ENCODE measurements around the gene TTC28. TPM values are rescaled to one million over a fixed set of nuclear protein-coding genes. Genes with fewer than 3 reads are reported as not detected.

Gene TTC28
- total and polyA plus RNA-seq, 2 donors: 2.0 to 5.5 TPM

- DNase-seq (ENCODE audit: low read depth in 6 of 9, low spot score in 9 of 9): no peak
- Histone ChIP-seq H3K27ac (ENCODE audit: low read depth in 1 of 2, low read length in 1 of 2) (no peak overlapping the region), H3K4me3 (ENCODE audit: low read length in 2 of 2) (no peak overlapping the region), H3K4me1 (ENCODE audit: control insufficient read depth in 2 of 2, insufficient read depth in 2 of 2, low read length in 2 of 2) (no peaks in the 10 kb centered on the region), H3K36me3 (ENCODE audit: control insufficient read depth in 2 of 2, insufficient read depth in 2 of 2, low read length in 1 of 2) (no peaks in the 10 kb centered on the region), H3K27me3 (ENCODE audit: control insufficient read depth in 2 of 2, insufficient read depth in 1 of 2, low read length in 1 of 2) (no peaks in the 10 kb centered on the region), H3K9me3 (ENCODE audit: control insufficient read depth in 2 of 2, insufficient read depth in 1 of 2, low read length in 1 of 2) (no peaks in the 10 kb centered on the region)
- 99% methylated on average over 1 of the region's 1 CpG for WGBS
Measured at GRCh38 chr22:27970596-27971220, 708.9 kb downstream of the TTC28 start.

DNA sequence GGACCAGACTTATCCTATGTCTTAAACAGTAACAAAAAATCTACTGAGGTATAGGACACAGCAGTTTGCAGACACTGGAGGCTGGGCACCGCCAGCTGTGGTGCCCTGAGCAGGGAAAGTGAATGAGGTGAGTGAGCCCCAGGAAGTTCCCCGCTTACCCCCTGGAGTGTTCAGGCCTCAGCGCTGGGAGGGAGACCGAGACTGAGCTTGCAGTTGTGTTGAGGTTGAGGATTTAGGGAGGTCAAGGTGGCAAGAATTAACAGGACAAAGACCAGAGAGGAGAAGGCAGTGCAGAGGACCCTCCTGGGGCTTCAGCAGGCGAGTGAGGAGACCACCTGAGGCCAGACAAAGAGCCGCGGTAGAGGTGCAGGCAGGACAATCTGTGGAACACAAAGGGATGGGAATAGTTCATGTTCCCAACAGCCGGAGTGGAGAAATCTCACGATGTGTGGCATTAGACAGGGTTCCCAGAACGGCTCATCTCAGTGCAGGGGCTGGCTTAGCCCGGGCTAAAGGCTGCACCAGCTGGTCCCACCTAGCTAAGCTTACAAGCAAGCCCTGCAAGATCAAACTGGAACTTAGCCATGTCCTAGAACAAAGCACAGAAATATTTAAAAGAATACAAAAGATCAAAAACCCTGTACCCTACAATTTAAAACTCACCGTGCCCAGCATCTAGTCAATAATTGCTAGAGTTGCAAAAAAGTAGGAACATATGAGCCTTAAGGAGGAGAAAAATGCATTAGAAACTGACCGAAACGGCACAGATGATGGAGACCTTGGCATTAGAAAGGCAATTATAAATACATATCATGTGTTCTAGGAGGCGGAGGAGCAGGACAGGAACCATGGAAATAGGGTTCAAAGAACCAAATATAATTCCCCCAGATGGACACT is 713.2 kb downstream of the TTC28 start:
- WGBS: 97% methylated on average over 15 of the region's 15 CpGs
- Histone ChIP-seq H3K4me1 (ENCODE audit: control insufficient read depth in 2 of 2, insufficient read depth in 2 of 2, low read length in 2 of 2) (no peaks in the 10 kb centered on the region), H3K27ac (ENCODE audit: low read depth in 1 of 2, low read length in 1 of 2) (no peak overlapping the region), H3K36me3 (ENCODE audit: control insufficient read depth in 2 of 2, insufficient read depth in 2 of 2, low read length in 1 of 2) (no peaks in the 10 kb centered on the region), H3K27me3 (ENCODE audit: control insufficient read depth in 2 of 2, insufficient read depth in 1 of 2, low read length in 1 of 2) (no peaks in the 10 kb centered on the region), H3K9me3 (ENCODE audit: control insufficient read depth in 2 of 2, insufficient read depth in 1 of 2, low read length in 1 of 2) (no peaks in the 10 kb centered on the region), H3K4me3 (ENCODE audit: low read length in 2 of 2) (no peak overlapping the region)
- DNase-seq (ENCODE audit: low read depth in 6 of 9, low spot score in 9 of 9): no peak

- H3K27ac ChIP-seq (ENCODE audit: low read depth in 1 of 2, low read length in 1 of 2): no peak overlapping the region
- H3K9me3 ChIP-seq (ENCODE audit: control insufficient read depth in 2 of 2, insufficient read depth in 1 of 2, low read length in 1 of 2): no peaks in the 10 kb centered on the region
- no peaks in the 10 kb centered on the region for H3K4me1 ChIP-seq (ENCODE audit: control insufficient read depth in 2 of 2, insufficient read depth in 2 of 2, low read length in 2 of 2)
- 93% methylated on average over 9 of the region's 9 CpGs for WGBS
- H3K36me3 ChIP-seq (ENCODE audit: control insufficient read depth in 2 of 2, insufficient read depth in 2 of 2, low read length in 1 of 2): no peaks in the 10 kb centered on the region
- DNase-seq (ENCODE audit: low read depth in 6 of 9, low spot score in 9 of 9): no peak
- no peaks in the 10 kb centered on the region for H3K27me3 ChIP-seq (ENCODE audit: control insufficient read depth in 2 of 2, insufficient read depth in 1 of 2, low read length in 1 of 2)
- H3K4me3 ChIP-seq (ENCODE audit: low read length in 2 of 2): no peak overlapping the region
Measured at GRCh38 chr22:27962268-27963044, 717.2 kb downstream of the TTC28 start.

DNA sequence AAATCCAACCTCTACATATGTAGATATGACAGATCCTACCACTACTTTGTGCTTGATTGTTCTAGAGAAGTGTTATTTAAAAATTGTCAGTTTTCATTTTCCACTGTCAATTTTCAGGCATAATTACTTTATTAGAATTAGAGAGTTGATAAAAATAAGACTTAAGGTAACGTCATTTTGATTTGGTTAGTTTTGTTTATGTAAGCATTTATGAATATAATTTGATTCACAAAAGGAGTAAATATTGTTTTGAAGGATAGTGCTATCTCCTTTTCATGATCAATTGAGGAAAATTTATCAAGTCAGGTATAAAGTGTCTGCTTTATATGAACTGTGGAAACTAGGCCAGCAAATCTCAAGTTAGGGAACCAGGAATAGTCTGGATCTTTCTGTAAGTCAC is 718.0 kb downstream of the TTC28 start:
- DNase-seq (ENCODE audit: low read depth in 6 of 9, low spot score in 9 of 9): no peak
- no peaks in the 10 kb centered on the region for H3K36me3 ChIP-seq (ENCODE audit: control insufficient read depth in 2 of 2, insufficient read depth in 2 of 2, low read length in 1 of 2)

DNA sequence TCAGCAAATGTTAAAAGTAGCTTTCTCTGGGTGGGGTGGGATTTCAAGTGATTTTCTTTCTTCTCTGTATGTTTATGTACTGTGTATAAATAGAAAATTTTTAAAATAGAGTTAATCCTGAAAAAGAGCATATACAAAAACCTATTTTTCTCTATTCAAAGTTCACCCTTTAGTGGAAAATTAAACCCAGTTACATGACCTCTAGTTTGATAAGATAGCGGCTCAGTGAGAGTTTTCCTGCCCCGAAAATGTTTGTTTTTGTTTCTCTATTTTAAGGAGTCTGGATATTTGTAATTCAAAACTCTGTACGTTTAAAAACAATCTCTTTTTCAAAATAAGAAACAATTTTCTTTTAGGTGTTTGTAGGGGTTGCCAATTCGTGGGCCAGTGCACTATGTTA is 718.5 kb downstream of the TTC28 start:
- 96% methylated on average over 4 of the region's 4 CpGs for WGBS
- DNase-seq (ENCODE audit: low read depth in 6 of 9, low spot score in 9 of 9): no peak

More for the DNA sequence above, 718.0 kb downstream of the TTC28 start:
- H3K27ac ChIP-seq (ENCODE audit: low read depth in 1 of 2, low read length in 1 of 2): no peak overlapping the region
- H3K4me3 ChIP-seq (ENCODE audit: low read length in 2 of 2): no peak overlapping the region
- no peaks in the 10 kb centered on the region for H3K27me3 ChIP-seq (ENCODE audit: control insufficient read depth in 2 of 2, insufficient read depth in 1 of 2, low read length in 1 of 2)
- no peaks in the 10 kb centered on the region for H3K4me1 ChIP-seq (ENCODE audit: control insufficient read depth in 2 of 2, insufficient read depth in 2 of 2, low read length in 2 of 2)
- 97% methylated on average over 1 of the region's 1 CpG for WGBS
- H3K9me3 ChIP-seq (ENCODE audit: control insufficient read depth in 2 of 2, insufficient read depth in 1 of 2, low read length in 1 of 2): no peaks in the 10 kb centered on the region

GRCh38 chr22:27959335-27960090 is 720.1 kb downstream of the TTC28 start:
- 98% methylated on average over 8 of the region's 8 CpGs for WGBS
- no peak for DNase-seq (ENCODE audit: low read depth in 6 of 9, low spot score in 9 of 9)
- no peaks in the 10 kb centered on the region for H3K4me1 ChIP-seq (ENCODE audit: control insufficient read depth in 2 of 2, insufficient read depth in 2 of 2, low read length in 2 of 2)
- no peak overlapping the region for H3K4me3 ChIP-seq (ENCODE audit: low read length in 2 of 2)
- H3K27me3 ChIP-seq (ENCODE audit: control insufficient read depth in 2 of 2, insufficient read depth in 1 of 2, low read length in 1 of 2): no peaks in the 10 kb centered on the region
- H3K9me3 ChIP-seq (ENCODE audit: control insufficient read depth in 2 of 2, insufficient read depth in 1 of 2, low read length in 1 of 2): no peaks in the 10 kb centered on the region
- H3K36me3 ChIP-seq (ENCODE audit: control insufficient read depth in 2 of 2, insufficient read depth in 2 of 2, low read length in 1 of 2): no peaks in the 10 kb centered on the region
- no peak overlapping the region for H3K27ac ChIP-seq (ENCODE audit: low read depth in 1 of 2, low read length in 1 of 2)

More for the DNA sequence above, 718.5 kb downstream of the TTC28 start:
- H3K27me3 ChIP-seq (ENCODE audit: control insufficient read depth in 2 of 2, insufficient read depth in 1 of 2, low read length in 1 of 2): no peaks in the 10 kb centered on the region
- H3K36me3 ChIP-seq (ENCODE audit: control insufficient read depth in 2 of 2, insufficient read depth in 2 of 2, low read length in 1 of 2): no peaks in the 10 kb centered on the region
- H3K9me3 ChIP-seq (ENCODE audit: control insufficient read depth in 2 of 2, insufficient read depth in 1 of 2, low read length in 1 of 2): no peaks in the 10 kb centered on the region
- H3K4me3 ChIP-seq (ENCODE audit: low read length in 2 of 2): no peak overlapping the region
- no peaks in the 10 kb centered on the region for H3K4me1 ChIP-seq (ENCODE audit: control insufficient read depth in 2 of 2, insufficient read depth in 2 of 2, low read length in 2 of 2)
- no peak overlapping the region for H3K27ac ChIP-seq (ENCODE audit: low read depth in 1 of 2, low read length in 1 of 2)

GRCh38 chr22:27952779-27953178 is 726.9 kb downstream of the TTC28 start:
- 95% methylated on average over 3 of the region's 3 CpGs for WGBS
- no peaks in the 10 kb centered on the region for H3K9me3 ChIP-seq (ENCODE audit: control insufficient read depth in 2 of 2, insufficient read depth in 1 of 2, low read length in 1 of 2)

GRCh38 chr22:27952091-27952490 is 727.5 kb downstream of the TTC28 start:
- no peak overlapping the region for H3K27ac ChIP-seq (ENCODE audit: low read depth in 1 of 2, low read length in 1 of 2)
- H3K4me1 ChIP-seq (ENCODE audit: control insufficient read depth in 2 of 2, insufficient read depth in 2 of 2, low read length in 2 of 2): no peaks in the 10 kb centered on the region
- no peaks in the 10 kb centered on the region for H3K9me3 ChIP-seq (ENCODE audit: control insufficient read depth in 2 of 2, insufficient read depth in 1 of 2, low read length in 1 of 2)
- no peak for DNase-seq (ENCODE audit: low read depth in 6 of 9, low spot score in 9 of 9)
- no peak overlapping the region for H3K4me3 ChIP-seq (ENCODE audit: low read length in 2 of 2)
- 98% methylated on average over 3 of the region's 3 CpGs for WGBS
- no peaks in the 10 kb centered on the region for H3K27me3 ChIP-seq (ENCODE audit: control insufficient read depth in 2 of 2, insufficient read depth in 1 of 2, low read length in 1 of 2)
- no peaks in the 10 kb centered on the region for H3K36me3 ChIP-seq (ENCODE audit: control insufficient read depth in 2 of 2, insufficient read depth in 2 of 2, low read length in 1 of 2)

More at GRCh38 chr22:27952779-27953178, 726.9 kb downstream of the TTC28 start:
- no peak overlapping the region for H3K27ac ChIP-seq (ENCODE audit: low read depth in 1 of 2, low read length in 1 of 2)
- H3K36me3 ChIP-seq (ENCODE audit: control insufficient read depth in 2 of 2, insufficient read depth in 2 of 2, low read length in 1 of 2): no peaks in the 10 kb centered on the region
- DNase-seq (ENCODE audit: low read depth in 6 of 9, low spot score in 9 of 9): no peak
- H3K4me3 ChIP-seq (ENCODE audit: low read length in 2 of 2): no peak overlapping the region
- H3K27me3 ChIP-seq (ENCODE audit: control insufficient read depth in 2 of 2, insufficient read depth in 1 of 2, low read length in 1 of 2): no peaks in the 10 kb centered on the region
- no peaks in the 10 kb centered on the region for H3K4me1 ChIP-seq (ENCODE audit: control insufficient read depth in 2 of 2, insufficient read depth in 2 of 2, low read length in 2 of 2)

Measured in thymus (tissue), 11 donors.